ENCODE results near the gene PDLIM4.

DNA sequence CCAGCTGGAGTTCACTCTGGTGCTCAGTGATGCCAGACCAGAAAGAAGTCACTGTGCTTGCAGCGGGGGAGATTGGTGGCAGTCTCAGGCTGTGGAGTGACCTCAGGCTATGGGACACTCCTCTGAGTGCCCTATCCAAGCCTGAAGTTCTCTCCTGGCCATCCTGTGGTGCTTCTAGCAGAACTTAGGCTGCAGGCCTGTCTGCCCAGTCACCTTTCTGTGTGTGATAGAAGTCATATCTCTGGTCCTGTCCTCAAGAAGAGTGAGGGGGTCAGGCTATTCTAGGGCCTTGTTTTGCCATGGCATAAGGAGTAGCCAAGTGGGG, 9.3 kb downstream of the PDLIM4 start:
- TF ChIP-seq, protein P1, sequence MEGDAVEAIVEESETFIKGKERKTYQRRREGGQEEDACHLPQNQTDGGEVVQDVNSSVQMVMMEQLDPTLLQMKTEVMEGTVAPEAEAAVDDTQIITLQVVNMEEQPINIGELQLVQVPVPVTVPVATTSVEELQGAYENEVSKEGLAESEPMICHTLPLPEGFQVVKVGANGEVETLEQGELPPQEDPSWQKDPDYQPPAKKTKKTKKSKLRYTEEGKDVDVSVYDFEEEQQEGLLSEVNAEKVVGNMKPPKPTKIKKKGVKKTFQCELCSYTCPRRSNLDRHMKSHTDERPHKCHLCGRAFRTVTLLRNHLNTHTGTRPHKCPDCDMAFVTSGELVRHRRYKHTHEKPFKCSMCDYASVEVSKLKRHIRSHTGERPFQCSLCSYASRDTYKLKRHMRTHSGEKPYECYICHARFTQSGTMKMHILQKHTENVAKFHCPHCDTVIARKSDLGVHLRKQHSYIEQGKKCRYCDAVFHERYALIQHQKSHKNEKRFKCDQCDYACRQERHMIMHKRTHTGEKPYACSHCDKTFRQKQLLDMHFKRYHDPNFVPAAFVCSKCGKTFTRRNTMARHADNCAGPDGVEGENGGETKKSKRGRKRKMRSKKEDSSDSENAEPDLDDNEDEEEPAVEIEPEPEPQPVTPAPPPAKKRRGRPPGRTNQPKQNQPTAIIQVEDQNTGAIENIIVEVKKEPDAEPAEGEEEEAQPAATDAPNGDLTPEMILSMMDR (optimal IDR thresholded peaks at IDR 0.05 in 1 of 3, IDR thresholded peaks at IDR 0.05 in 1 of 3, conservative IDR thresholded peaks at IDR 0.05 in 1 of 3; ENCODE audit: extremely low read depth in 1 of 3, insufficient read depth in 2 of 3, low read length in 3 of 3), result no peak
- no peak for TF ChIP-seq EZH2 (IDR thresholded peaks at IDR 0.05; ENCODE audit: low read length)

Measured in keratinocyte (primary cell).